ENCODE measurements around the gene PSMA2. TPM values are rescaled to one million over a fixed set of nuclear protein-coding genes. Genes with fewer than 3 reads are reported as not detected.
A peak's percentile ranks its signal among the peaks of the same experiment; 100 is the strongest.

The PSMA2 gene
- total and polyA plus RNA-seq, 2 donors (not counting 3 experiments of a cell fraction or from before 2014, with no cell fraction given) = 107 to 118 TPM

- Histone ChIP-seq H3K27ac (ENCODE audit: insufficient read depth, low read depth, low read length) (no peak overlapping the region), H3K9me1 (replicated peaks; ENCODE audit: control insufficient read depth, extremely low read depth, insufficient read depth, low read length) (no peaks in the 10 kb centered on the region), H3K27me3 (ENCODE audit: control insufficient read depth in 2 of 2, insufficient read depth in 2 of 2, low read length in 2 of 2) (no peaks in the 10 kb centered on the region), H4K20me1 (replicated peaks; ENCODE audit: control insufficient read depth, extremely low read depth, insufficient read depth, low read length) (no peaks in the 10 kb centered on the region), H3K4me3 (replicated peaks in 1 of 3; ENCODE audit: insufficient read depth in 1 of 3, low read depth in 1 of 3, low read length in 3 of 3) (no peak overlapping the region), H3K4me1 (ENCODE audit: control insufficient read depth, extremely low read depth, insufficient read depth, low read length) (no peaks in the 10 kb centered on the region), H3K9me3 (replicated peaks; ENCODE audit: control insufficient read depth, insufficient read depth, low read length) (no peaks in the 10 kb centered on the region), H3K79me2 (ENCODE audit: control insufficient read depth, insufficient read depth, low read length) (no peaks in the 10 kb centered on the region), H2AFZ (ENCODE audit: low read depth, low read length) (no peak overlapping the region), H3K4me2 (ENCODE audit: insufficient read depth, low read length) (no peak overlapping the region), H3K9ac (replicated peaks; ENCODE audit: extremely low read depth, insufficient read depth, low read length) (no peak overlapping the region), H3K36me3 (ENCODE audit: control insufficient read depth in 2 of 2, extremely low read depth in 1 of 2, insufficient read depth in 2 of 2, low read length in 2 of 2) (peaks cover 5% of the 10 kb centered on the region in 2 experiments)
- intact Hi-C loops (cut with micrococcal nuclease) = loop anchor here (1.0 to 10.0 kb wide), 6 partner anchors 256 to 894 kb away; no protein-coding TSS in a partner anchor
- dilution Hi-C loops (cut with MboI; ENCODE audit: extremely low pct_ligation_motif_present, low sequenced_read_pairs) = no loop called here
- ChIA-PET POLR2A (no interaction called here), CTCF (interaction anchor here (0.6 to 3.0 kb wide), 51 partner anchors 9 to 1000 kb away, joined by 3 to 68 read pairs (median 4); partner anchors contain the start of genes COA1, MRPL32, PSMA2 and STK17A)
- DNase-seq (ENCODE audit: low read depth, low spot score) = peak; percentile 69
- no TSS peak for BruUV-seq (replicated peaks)
- peak; percentile 84 for FAIRE-seq
- TF ChIP-seq CTCF (IDR thresholded peaks at IDR 0.05; ENCODE audit: extremely low read depth in 1 of 2, insufficient read depth in 1 of 2, low read depth in 1 of 2, low read length in 2 of 2) (peak; percentile 82 to 84), FOS (IDR thresholded peaks at IDR 0.05; ENCODE audit: borderline replicate concordance, insufficient read depth, low read length) (no peak)
These were observed 9.2 kb upstream of the PSMA2 start for GRCh38 chr7:42940985-42941847.
